ENCODE results near the gene ZNF549. TPM values are rescaled to one million over a fixed set of nuclear protein-coding genes. Genes with fewer than 3 reads are reported as not detected.

The ZNF549 gene
- total and polyA plus RNA-seq, 8 donors, result 1.2 to 3.5 (median 1.9) TPM

DNA sequence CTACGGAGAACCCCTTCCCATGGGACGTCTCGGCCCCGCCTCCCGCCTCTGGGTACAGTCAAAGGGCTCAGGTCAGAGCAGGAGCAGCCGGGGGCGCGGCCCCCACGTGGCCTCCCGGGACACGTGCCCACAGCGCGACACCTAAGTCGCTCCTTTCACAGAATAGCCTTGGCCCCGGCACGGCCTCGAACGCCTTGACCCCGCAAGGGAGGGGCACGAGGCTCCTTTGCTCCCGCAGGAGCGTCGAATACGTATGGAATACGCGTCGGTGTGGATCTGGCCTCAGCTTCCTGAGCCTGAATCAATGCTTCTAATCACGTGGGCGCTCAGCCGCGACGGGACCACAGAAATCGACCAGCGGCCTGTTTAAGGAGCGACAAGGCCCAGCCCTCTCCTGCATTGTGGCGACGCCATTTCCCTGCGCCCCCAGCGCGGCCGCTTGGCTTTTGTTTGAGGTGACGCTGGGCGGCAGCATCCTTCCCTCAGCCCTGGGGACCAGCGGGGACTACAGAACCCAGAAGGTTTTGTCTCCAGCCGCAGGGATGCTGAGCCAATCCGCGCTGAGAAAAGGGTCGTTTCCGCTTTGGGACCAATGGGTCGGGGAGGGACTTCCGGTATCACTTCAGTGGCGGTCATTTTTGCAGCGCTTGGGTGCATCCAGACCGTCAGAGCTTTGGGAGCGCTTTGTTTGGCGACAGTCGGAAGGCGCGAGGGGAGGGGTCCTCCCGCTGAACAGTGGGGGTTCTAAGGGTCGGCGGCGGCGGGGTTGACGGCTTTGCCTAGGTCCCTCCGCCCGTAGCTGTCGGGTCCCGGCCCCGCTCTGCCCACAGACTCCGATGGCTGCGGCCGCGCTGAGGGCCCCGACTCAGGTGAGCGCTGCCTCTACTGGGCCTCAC, 56.6 kb downstream of the ZNF549 start, which contains the start of gene ZIK1:
Gene ZIK1, plus strand, starts transcription at position 625 of the 896 bp plus-strand sequence. Its CDS starts 212 bp downstream, at position 837.
- no peak for TF ChIP-seq CTCF (IDR thresholded peaks at IDR 0.05)
- Histone ChIP-seq H3K27me3 (no peaks in the 10 kb centered on the region), H3K27ac (no peak within 1 kb of the TSS), H3K4me1 (no peaks in the 10 kb centered on the region), H3K4me3 (peak within 1 kb of the TSS; percentile 32 to 61 (median 34)), H3K9me3 (no peaks in the 10 kb centered on the region), H3K36me3 (peaks cover 0 to 3% (median 0%) of the 10 kb centered on the region in 3 donors)
- no peak for FAIRE-seq
- peak; percentile 84 to 97 (median 96) for ATAC-seq
- WGBS, 2 donors, result 2% methylated on average over 63 to 76 of the region's 76 CpGs
- peak; percentile 66 to 87 (median 74) for DNase-seq
- intact Hi-C loops (cut with DNase I), result no loop called here

DNA sequence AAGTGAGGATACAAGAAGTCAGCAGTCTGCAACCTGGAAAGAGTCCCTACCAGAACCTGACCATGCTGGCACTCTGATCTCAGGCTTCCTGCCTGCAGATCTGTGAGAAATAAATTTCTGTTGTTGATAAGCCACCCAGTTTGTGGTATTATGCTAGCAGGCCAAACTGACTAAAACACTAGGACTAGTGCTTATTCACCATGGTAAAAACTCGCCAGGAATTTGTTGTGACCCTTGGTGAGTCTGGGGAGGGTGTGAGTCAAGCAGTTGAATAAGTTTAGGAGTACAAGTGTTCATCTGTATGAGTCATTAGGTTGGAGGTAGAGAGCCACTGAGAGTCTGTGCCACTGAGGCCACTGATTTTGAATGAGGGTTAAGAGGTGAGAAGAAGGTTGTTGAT, 60.4 kb downstream of the ZNF549 start:
- TF ChIP-seq CTCF (IDR thresholded peaks at IDR 0.05), result no peak
- DNase-seq (no peak), ATAC-seq (no peak), FAIRE-seq (no peak)
- H3K36me3 ChIP-seq, result peaks cover 4 to 20% (median 5%) of the 10 kb centered on the region in 3 donors
- H3K4me3 ChIP-seq, result no peak overlapping the region
- intact Hi-C loops (cut with DNase I), result no loop called here
- 66 to 89% methylated on average over 1 of the region's 1 CpG for WGBS, 2 donors
- no peaks in the 10 kb centered on the region for H3K27me3 ChIP-seq
- H3K9me3 ChIP-seq, result no peaks in the 10 kb centered on the region
- no peak overlapping the region for H3K27ac ChIP-seq
- H3K4me1 ChIP-seq, result no peaks in the 10 kb centered on the region

DNA sequence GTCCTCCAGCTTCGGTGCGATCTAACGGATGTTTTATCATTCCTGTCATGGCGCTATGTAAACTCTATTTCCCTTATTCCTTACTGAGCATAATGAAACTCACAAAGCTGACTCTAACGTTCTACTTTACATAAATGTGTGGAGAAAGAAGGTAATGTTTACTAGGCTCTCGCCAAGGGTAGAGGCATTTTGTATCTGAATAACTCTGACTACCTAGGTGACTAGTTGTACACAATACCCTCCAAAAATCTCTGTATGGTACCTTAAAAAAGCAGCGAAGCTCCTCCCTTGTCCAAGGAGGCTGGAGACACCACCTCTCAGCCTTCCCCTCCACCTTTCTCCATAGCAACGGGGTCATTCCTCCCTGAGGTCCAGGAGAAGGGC, 72.2 kb downstream of the ZNF549 start:
- no peak for TF ChIP-seq CTCF (IDR thresholded peaks at IDR 0.05)
- Histone ChIP-seq H3K4me3 (peak overlapping the region in 3 of 4 donors; percentile 70 to 79 (median 74)), H3K27me3 (no peaks in the 10 kb centered on the region), H3K36me3 (no peaks in the 10 kb centered on the region), H3K27ac (no peak overlapping the region), H3K9me3 (no peaks in the 10 kb centered on the region), H3K4me1 (peaks cover 0 to 4% (median 0%) of the 10 kb centered on the region in 3 donors)
- intact Hi-C loops (cut with DNase I), result no loop called here
- 54 to 55% methylated on average over 8 of the region's 8 CpGs for WGBS, 2 donors
- FAIRE-seq (no peak), ATAC-seq (peak in 2 of 4 donors; percentile 19 to 31), DNase-seq (no peak)

DNA sequence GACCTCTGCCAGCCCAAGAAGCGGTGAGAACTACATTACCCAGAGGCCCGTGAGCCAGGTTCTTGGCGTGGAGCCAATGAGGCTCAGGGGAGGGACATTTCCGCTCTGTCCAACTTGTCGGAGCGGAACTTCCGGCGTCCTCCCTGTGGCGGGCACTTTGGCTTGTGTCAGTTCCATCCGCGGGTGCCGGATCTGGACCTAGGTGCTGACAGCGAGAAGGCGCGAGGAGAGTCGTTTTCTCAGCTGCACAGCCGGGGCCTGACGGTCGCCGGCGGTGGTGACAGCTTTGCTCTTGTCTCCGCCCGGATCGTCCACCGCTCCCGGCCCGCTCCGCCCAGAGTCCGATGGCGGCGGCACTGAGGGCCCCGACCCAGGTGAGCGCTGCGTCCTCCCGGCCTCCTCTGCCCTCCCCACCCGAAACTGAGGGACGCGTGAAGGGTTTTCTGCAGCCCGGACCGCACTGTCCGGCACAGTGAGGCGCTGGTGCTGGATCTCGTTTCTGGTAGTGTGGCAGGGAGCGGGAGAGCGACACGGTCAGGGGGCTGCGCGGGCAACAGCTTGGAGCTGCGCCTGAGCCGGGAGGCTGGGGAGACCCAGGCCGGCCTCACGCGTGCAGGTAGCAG, 72.7 kb downstream of the ZNF549 start, which contains the start of gene ZNF530:
Gene ZNF530, plus strand, starts transcription at position 125 of the 623 bp plus-strand sequence. CDS start 4,461 bp downstream, outside the sequence.
- peak; percentile 90 to 99 (median 94) for DNase-seq
- 0 to 1% methylated on average over 51 to 53 of the region's 53 CpGs for WGBS, 2 donors
- peak; percentile 100 for ATAC-seq
- H3K4me1 ChIP-seq, result peaks cover 0 to 4% (median 0%) of the 10 kb centered on the region in 3 donors
- no peaks in the 10 kb centered on the region for H3K27me3 ChIP-seq
- intact Hi-C loops (cut with DNase I), result no loop called here
- H3K4me3 ChIP-seq, result peak within 1 kb of the TSS; percentile 60 to 79 (median 72)
- no peak within 1 kb of the TSS for H3K27ac ChIP-seq
- no peaks in the 10 kb centered on the region for H3K9me3 ChIP-seq
- H3K36me3 ChIP-seq, result no peaks in the 10 kb centered on the region
- FAIRE-seq, result no peak
- TF ChIP-seq CTCF (IDR thresholded peaks at IDR 0.05), result no peak
